ENCODE measurements around the gene ANK2.

- TF ChIP-seq POLR2A (IDR thresholded peaks at IDR 0.05; ENCODE audit: extremely low read depth, insufficient read length) (no peak), CTCF (IDR thresholded peaks at IDR 0.05; ENCODE audit: low read depth, low read length) (no peak), MYC (IDR thresholded peaks at IDR 0.05; ENCODE audit: low read depth, low read length) (no peak), MAX (IDR thresholded peaks at IDR 0.05; ENCODE audit: low read depth, low read length) (no peak)
These were observed 6.9 kb downstream of the ANK2 start for GRCh38 chr4:113056318-113056717.
